Activated T-helper 1 cell treated with anti-CD3 and anti-CD28 coated beads, Interleukin-12 subunit alpha, Interleukin-12 subunit beta, Interleukin-2, Interleukin-4 antibody, amounts not matched to agents 30 ng/mL and 10 ng/mL and 1 ng/mL, durations not matched to agents 14 hours and 24 hours and 36 hours (primary cell): Measurements from ENCODE around the gene NDUFB2. TPM values are rescaled to one million over a fixed set of nuclear protein-coding genes. Genes with fewer than 3 reads are reported as not detected.
"Not testable (repeated sequence)": the region's sequence is repeated elsewhere in the genome, so short reads cannot be mapped to it uniquely, and the experiment has no call there.

Experiments
- DNase-seq: peaks from one replicate; pipeline ENCODE4 v3.0.0; 2021; ENCODE audit warnings: low spot score
- H3K27ac Mint-ChIP-seq: one replicate; pipeline ENCODE4 v1.8.0; 2021; ENCODE audit warnings: mild to moderate bottlenecking, mixed read lengths
- H3K27me3 Mint-ChIP-seq: one replicate; pipeline ENCODE4 v1.8.0; 2022; ENCODE audit warnings: mild to moderate bottlenecking, moderate library complexity, mixed read lengths; ENCODE audit not compliant: insufficient read depth
- H3K36me3 Mint-ChIP-seq: one replicate; pipeline ENCODE4 v1.8.0; 2021; ENCODE audit warnings: low read depth, mixed read lengths
- H3K4me1 Mint-ChIP-seq: one replicate; pipeline ENCODE4 v1.8.0; 2021; ENCODE audit warnings: low read depth, mixed read lengths
- H3K4me3 Mint-ChIP-seq: one replicate; pipeline ENCODE4 v1.8.0; 2021; ENCODE audit warnings: mild to moderate bottlenecking, moderate library complexity, mixed read lengths
- H3K9me3 Mint-ChIP-seq: one replicate; pipeline ENCODE4 v1.8.0; 2021; ENCODE audit warnings: mixed read lengths
- intact Hi-C: fragments of 100-400 bp; cut with micrococcal nuclease; formaldehyde crosslinking; loops from one replicate; pipeline ENCODE4 v1.15.1; 2024
- total RNA-seq: library from RNA; stranded (reverse); gene quantifications from 2 replicates; pipeline ENCODE4 v1.2.3, GENCODE V29; 2022

NDUFB2 gene
- total RNA-seq, 1 donor from 2014 or later, result 194 TPM

GRCh38 chr7:140674356-140674800 lies 22.1 kb upstream of the NDUFB2 start:
- Mint-ChIP-seq H3K36me3 (peaks cover 15% of the 10 kb centered on the region), H3K4me3 (peak overlapping the region; percentile 88), H3K27me3 (no peaks in the 10 kb centered on the region), H3K4me1 (peaks cover 27% of the 10 kb centered on the region), H3K27ac (no peak overlapping the region), H3K9me3 (no peaks in the 10 kb centered on the region)
- intact Hi-C loops, result loop anchor here (5.0 kb wide), 2 partner anchors 197 to 442 kb away; partner anchors contain the start of gene MKRN1
- no peak for DNase-seq

- H3K4me1 Mint-ChIP-seq, result peaks cover 27% of the 10 kb centered on the region
- H3K27me3 Mint-ChIP-seq, result no peaks in the 10 kb centered on the region
- H3K36me3 Mint-ChIP-seq, result peaks cover 15% of the 10 kb centered on the region
- intact Hi-C loops, result loop anchor here (5.0 kb wide), 2 partner anchors 198 to 443 kb away; partner anchors contain the start of gene MKRN1
- no peak overlapping the region for H3K27ac Mint-ChIP-seq
- H3K4me3 Mint-ChIP-seq, result peak overlapping the region; percentile 88
- H3K9me3 Mint-ChIP-seq, result no peaks in the 10 kb centered on the region
- no peak for DNase-seq
Measured at GRCh38 chr7:140674899-140675701, 21.4 kb upstream of the NDUFB2 start.

GRCh38 chr7:140675726-140676125 lies 20.8 kb upstream of the NDUFB2 start:
- no peak for DNase-seq
- Mint-ChIP-seq H3K27ac (no peak overlapping the region), H3K4me1 (peaks cover 27% of the 10 kb centered on the region), H3K4me3 (no peak overlapping the region), H3K27me3 (no peaks in the 10 kb centered on the region), H3K36me3 (peaks cover 16% of the 10 kb centered on the region), H3K9me3 (no peaks in the 10 kb centered on the region)
- intact Hi-C loops, result no loop called here

DNA sequence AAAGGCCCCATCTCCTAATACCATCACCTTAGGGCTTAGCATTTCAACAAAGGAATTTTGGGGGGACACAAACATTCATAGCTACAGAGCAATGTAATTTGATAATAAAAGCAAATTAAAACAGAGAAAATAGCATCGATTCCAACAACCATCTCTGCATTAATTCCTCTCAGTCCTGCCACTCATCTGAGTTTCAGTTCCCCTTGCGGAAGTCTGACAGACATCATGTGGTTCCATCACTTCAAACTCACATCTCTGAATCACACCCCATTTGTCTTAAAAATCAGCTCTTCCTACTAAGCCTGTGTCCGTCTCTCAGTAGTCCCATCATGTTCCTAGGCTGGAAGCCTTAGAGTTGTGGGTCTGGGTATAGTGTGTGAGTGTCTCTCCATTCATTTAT lies 20.2 kb upstream of the NDUFB2 start:
- intact Hi-C loops, result no loop called here
- DNase-seq, result no peak
- no peaks in the 10 kb centered on the region for H3K9me3 Mint-ChIP-seq
- no peak overlapping the region for H3K27ac Mint-ChIP-seq
- H3K4me1 Mint-ChIP-seq, result peaks cover 27% of the 10 kb centered on the region
- peaks cover 20% of the 10 kb centered on the region for H3K36me3 Mint-ChIP-seq
- no peak overlapping the region for H3K4me3 Mint-ChIP-seq
- no peaks in the 10 kb centered on the region for H3K27me3 Mint-ChIP-seq

DNA sequence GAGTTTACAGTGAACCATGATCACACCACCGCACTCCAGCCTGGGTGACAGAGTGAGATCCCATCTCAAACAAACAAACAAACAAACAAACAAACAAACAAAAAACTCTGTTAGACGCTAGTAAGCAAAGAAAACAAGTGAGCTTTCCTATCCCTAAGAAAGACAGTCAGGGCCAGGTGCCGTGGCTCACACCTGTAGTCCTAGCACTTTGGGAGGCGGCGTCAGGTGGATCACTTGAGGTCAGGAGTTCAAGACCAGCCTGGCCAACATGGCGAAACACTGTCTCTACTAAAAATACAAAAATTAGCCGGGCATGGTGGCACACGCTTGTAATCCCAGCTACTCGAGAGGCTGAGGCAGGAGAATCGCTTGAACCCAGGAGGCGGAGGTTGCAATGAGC lies 19.6 kb upstream of the NDUFB2 start:
- H3K9me3 Mint-ChIP-seq, H3K27ac Mint-ChIP-seq, intact Hi-C loops, H3K27me3 Mint-ChIP-seq, DNase-seq, H3K4me3 Mint-ChIP-seq: not testable (repeated sequence)
- peaks cover 20% of the 10 kb centered on the region for H3K36me3 Mint-ChIP-seq
- H3K4me1 Mint-ChIP-seq, result peaks cover 27% of the 10 kb centered on the region

DNA sequence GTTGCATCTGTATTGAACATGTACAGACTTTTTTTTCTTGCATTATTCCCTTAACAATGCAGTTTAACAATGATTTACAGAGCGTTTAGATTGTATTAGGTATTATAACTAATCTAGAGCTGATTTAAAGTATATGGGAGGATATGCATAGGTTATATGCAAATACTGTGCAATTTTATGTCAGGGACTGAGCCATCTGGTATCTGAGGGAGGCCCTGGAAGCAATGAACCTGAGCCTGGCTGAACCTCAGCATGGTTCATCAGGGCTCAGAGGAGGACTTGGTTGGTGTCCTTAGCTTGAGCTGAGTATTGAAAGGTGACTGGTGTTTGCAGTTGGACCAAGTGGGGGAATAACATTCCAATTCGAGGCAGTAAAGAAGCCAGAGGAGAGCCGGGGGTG lies 19.0 kb upstream of the NDUFB2 start:
- DNase-seq, result no peak
- no peak overlapping the region for H3K27ac Mint-ChIP-seq
- peaks cover 20% of the 10 kb centered on the region for H3K36me3 Mint-ChIP-seq
- H3K4me1 Mint-ChIP-seq, result peaks cover 22% of the 10 kb centered on the region
- H3K27me3 Mint-ChIP-seq, result no peaks in the 10 kb centered on the region
- no peak overlapping the region for H3K4me3 Mint-ChIP-seq
- intact Hi-C loops, result no loop called here
- no peaks in the 10 kb centered on the region for H3K9me3 Mint-ChIP-seq

DNA sequence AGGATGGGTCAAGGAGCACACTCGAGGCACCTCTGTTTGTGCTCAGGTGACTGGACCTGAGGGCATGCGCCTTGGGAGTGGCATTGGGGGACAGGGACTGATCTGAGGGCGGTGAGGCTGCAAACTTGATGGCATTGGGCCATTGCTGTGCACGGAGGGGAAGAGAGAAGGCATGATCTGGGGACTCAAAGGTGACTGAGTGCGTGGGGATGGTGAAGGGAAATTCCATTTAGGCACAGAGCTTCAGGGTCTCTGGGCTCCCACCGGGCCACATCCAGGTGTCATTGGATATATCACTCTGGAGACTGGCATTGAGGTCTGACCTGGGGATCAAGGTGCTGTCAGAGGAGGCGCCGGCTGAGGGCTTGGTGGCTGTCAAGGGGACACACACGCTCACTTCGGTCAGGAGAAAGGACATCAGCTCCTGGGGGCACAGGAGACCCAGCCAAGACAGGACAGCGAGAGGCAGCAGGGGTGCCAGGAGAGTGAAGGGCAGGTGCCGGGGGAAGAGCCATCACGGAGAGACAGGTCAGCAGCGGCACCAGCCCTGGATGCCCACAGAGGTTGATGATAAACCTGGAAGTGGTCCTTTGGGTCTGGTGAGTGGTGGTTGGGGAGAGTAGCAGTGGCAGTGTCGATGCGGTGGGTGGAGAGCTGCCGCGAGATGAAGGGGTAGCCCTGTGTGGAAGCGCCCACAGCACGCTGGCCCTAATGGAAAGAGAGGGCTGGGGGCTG lies 18.3 kb upstream of the NDUFB2 start:
- peaks cover 22% of the 10 kb centered on the region for H3K4me1 Mint-ChIP-seq
- DNase-seq, result no peak
- H3K27ac Mint-ChIP-seq, result no peak overlapping the region
- no peaks in the 10 kb centered on the region for H3K27me3 Mint-ChIP-seq
- no peak overlapping the region for H3K4me3 Mint-ChIP-seq
- H3K9me3 Mint-ChIP-seq, result no peaks in the 10 kb centered on the region
- H3K36me3 Mint-ChIP-seq, result peaks cover 22% of the 10 kb centered on the region
- intact Hi-C loops, result no loop called here

- intact Hi-C loops, result no loop called here
- Mint-ChIP-seq H3K27me3 (no peaks in the 10 kb centered on the region), H3K4me1 (peaks cover 18% of the 10 kb centered on the region), H3K9me3 (no peaks in the 10 kb centered on the region), H3K27ac (no peak overlapping the region), H3K4me3 (no peak overlapping the region), H3K36me3 (peaks cover 22% of the 10 kb centered on the region)
- DNase-seq, result no peak
Measured at GRCh38 chr7:140678816-140679130, 17.7 kb upstream of the NDUFB2 start.

GRCh38 chr7:140679186-140679585 lies 17.3 kb upstream of the NDUFB2 start:
- no peak for DNase-seq
- peaks cover 23% of the 10 kb centered on the region for H3K36me3 Mint-ChIP-seq
- peaks cover 14% of the 10 kb centered on the region for H3K4me1 Mint-ChIP-seq
- intact Hi-C loops, result no loop called here
- H3K27ac Mint-ChIP-seq, result no peak overlapping the region
- H3K27me3 Mint-ChIP-seq, result no peaks in the 10 kb centered on the region
- no peaks in the 10 kb centered on the region for H3K9me3 Mint-ChIP-seq
- no peak overlapping the region for H3K4me3 Mint-ChIP-seq

- intact Hi-C loops, result no loop called here
- Mint-ChIP-seq H3K36me3 (peaks cover 24% of the 10 kb centered on the region), H3K27ac (no peak overlapping the region)
Measured at GRCh38 chr7:140680886-140681285, 15.6 kb upstream of the NDUFB2 start.

GRCh38 chr7:140681766-140682165 lies 14.7 kb upstream of the NDUFB2 start:
- Mint-ChIP-seq H3K27ac (no peak overlapping the region), H3K9me3 (no peaks in the 10 kb centered on the region), H3K4me3 (no peak overlapping the region), H3K27me3 (no peaks in the 10 kb centered on the region), H3K4me1 (no peaks in the 10 kb centered on the region), H3K36me3 (peaks cover 24% of the 10 kb centered on the region)
- intact Hi-C loops, result no loop called here
- no peak for DNase-seq

More at GRCh38 chr7:140680886-140681285, 15.6 kb upstream of the NDUFB2 start:
- H3K4me1 Mint-ChIP-seq, result no peaks in the 10 kb centered on the region
- no peak for DNase-seq
- no peaks in the 10 kb centered on the region for H3K9me3 Mint-ChIP-seq
- no peak overlapping the region for H3K4me3 Mint-ChIP-seq
- H3K27me3 Mint-ChIP-seq, result no peaks in the 10 kb centered on the region

DNA sequence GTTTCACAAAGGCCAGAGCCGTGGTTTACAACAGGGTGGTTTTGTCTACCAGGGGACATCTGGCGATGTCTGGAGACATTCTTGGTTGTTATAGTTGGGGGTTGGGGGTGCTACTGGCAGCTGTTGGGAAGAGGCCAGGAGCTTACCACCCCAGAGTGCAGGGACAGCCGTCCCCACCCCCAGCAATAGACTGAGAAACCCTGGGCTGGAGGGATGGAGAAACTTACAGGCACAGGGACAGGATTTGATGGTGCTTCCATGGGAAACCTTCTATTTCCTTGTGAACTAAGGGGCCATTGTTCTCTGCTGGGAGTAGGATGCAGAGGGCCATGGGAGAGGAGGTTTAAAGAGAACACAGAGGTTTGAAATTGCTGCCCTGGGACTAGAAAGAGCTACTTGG lies 12.9 kb upstream of the NDUFB2 start:
- no peak for DNase-seq
- intact Hi-C loops, result no loop called here
- Mint-ChIP-seq H3K27ac (no peak overlapping the region), H3K36me3 (peaks cover 13% of the 10 kb centered on the region), H3K4me3 (no peak overlapping the region), H3K9me3 (no peaks in the 10 kb centered on the region), H3K4me1 (no peaks in the 10 kb centered on the region), H3K27me3 (no peaks in the 10 kb centered on the region)
